HG02610 (cell line): Measurements from ENCODE around the gene TJP2.
A peak's percentile ranks its signal among the peaks of the same experiment; 100 is the strongest.

Experiments
- ATAC-seq: cut with Tn5 transposase; IDR thresholded peaks from one replicate; pipeline ENCODE4 v1.9.1; 2021; ENCODE audit warnings: mild to moderate bottlenecking, moderate library complexity; ENCODE audit not compliant: unreplicated experiment

The TJP2 gene

GRCh38 chr9:69173891-69174615 lies at the start of gene TJP2:
Gene TJP2, plus strand, starts transcription at chr9:69174277. Its CDS starts 96 bp downstream, at chr9:69174373.
- ATAC-seq: peak; percentile 32

GRCh38 chr9:69130456-69131441 lies 43.3 kb upstream of the TJP2 start:
- no peak for ATAC-seq

- ATAC-seq: no peak
These were observed 42.4 kb upstream of the TJP2 start for GRCh38 chr9:69131682-69132081.

GRCh38 chr9:69132361-69132760 lies 41.7 kb upstream of the TJP2 start:
- ATAC-seq: no peak

- ATAC-seq: no peak
These were observed 39.7 kb upstream of the TJP2 start for GRCh38 chr9:69134412-69134811.

- no peak for ATAC-seq
These were observed 37.9 kb upstream of the TJP2 start for GRCh38 chr9:69136185-69136584.

GRCh38 chr9:69136779-69137178 lies 37.3 kb upstream of the TJP2 start:
- ATAC-seq: no peak

GRCh38 chr9:69137311-69137710 lies 36.8 kb upstream of the TJP2 start:
- no peak for ATAC-seq

GRCh38 chr9:69139596-69139995 lies 34.5 kb upstream of the TJP2 start:
- no peak for ATAC-seq

- no peak for ATAC-seq
These were observed 33.8 kb upstream of the TJP2 start for GRCh38 chr9:69140123-69140735.

- no peak for ATAC-seq
These were observed 32.2 kb upstream of the TJP2 start for GRCh38 chr9:69141851-69142250.

GRCh38 chr9:69143291-69143690 lies 30.8 kb upstream of the TJP2 start:
- no peak for ATAC-seq

- no peak for ATAC-seq
These were observed 28.8 kb upstream of the TJP2 start for GRCh38 chr9:69145144-69145715.

- ATAC-seq: no peak
These were observed 26.8 kb upstream of the TJP2 start for GRCh38 chr9:69147041-69147834.

GRCh38 chr9:69149321-69149807 lies 24.7 kb upstream of the TJP2 start:
- ATAC-seq: no peak

GRCh38 chr9:69151506-69151905 lies 22.6 kb upstream of the TJP2 start:
- ATAC-seq: no peak

GRCh38 chr9:69153707-69154521 lies 20.2 kb upstream of the TJP2 start:
- no peak for ATAC-seq

GRCh38 chr9:69155341-69156030 lies 18.6 kb upstream of the TJP2 start:
- no peak for ATAC-seq
